Activated CD8-positive, alpha-beta memory T cell treated with anti-CD3 and anti-CD28 coated beads, Interleukin-2, amount 50 U/mL, for 48 hours (primary cell): Measurements from ENCODE around the gene SCTR.

ENCODE experiments used
- DNase-seq: peaks from one replicate; pipeline ENCODE4 v3.0.0-alpha.2; 2020

SCTR gene

DNA sequence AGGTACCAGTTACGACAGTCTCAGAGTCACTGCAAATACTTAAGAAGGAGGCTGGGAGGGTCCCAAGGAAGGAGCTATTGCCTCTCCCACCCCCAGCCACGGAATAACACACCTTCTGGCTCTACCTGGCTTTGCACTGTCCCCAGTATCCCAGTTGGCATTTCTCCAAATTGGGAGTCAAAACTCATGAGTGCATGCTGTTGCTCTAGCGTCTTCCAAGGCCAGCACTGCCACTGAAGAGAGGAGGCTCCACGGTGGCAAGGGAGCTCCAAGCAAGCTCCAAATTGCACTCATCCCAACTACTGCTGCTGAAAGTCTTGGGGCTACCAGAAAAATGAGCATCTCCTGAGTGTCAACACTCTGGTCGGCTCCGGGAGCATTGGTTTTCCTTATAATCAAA, 1.6 kb downstream of the SCTR start:
- DNase-seq, result no peak

DNA sequence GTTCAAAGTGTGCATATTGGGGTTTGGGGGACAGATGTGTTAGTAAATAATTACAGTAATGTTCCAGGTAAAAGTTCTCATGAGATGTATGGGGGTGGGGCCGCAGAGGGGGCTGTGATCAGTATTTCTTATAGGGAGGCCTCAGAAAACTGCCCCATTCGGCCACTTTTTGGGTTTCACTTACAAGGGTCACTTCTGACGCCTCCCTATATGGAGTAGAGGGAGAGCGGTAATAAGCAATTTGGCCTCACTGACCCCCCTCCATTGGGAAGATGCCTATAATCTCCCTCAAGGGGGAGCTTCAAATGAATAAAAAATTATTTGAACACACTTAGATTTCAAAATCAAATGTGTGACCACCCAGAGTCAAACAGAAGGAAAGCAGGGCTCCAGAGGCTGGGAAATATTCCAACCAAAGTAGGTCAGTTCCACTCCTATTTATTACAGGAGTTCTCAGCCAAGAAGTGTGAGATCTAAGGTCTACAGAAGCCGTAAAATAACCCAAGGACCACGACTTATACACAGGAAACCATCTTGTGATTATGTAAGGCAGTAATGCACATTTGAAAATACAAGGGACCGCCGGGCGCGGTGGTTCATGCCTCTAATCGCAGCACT, 2.7 kb downstream of the SCTR start:
- DNase-seq, result no peak

DNA sequence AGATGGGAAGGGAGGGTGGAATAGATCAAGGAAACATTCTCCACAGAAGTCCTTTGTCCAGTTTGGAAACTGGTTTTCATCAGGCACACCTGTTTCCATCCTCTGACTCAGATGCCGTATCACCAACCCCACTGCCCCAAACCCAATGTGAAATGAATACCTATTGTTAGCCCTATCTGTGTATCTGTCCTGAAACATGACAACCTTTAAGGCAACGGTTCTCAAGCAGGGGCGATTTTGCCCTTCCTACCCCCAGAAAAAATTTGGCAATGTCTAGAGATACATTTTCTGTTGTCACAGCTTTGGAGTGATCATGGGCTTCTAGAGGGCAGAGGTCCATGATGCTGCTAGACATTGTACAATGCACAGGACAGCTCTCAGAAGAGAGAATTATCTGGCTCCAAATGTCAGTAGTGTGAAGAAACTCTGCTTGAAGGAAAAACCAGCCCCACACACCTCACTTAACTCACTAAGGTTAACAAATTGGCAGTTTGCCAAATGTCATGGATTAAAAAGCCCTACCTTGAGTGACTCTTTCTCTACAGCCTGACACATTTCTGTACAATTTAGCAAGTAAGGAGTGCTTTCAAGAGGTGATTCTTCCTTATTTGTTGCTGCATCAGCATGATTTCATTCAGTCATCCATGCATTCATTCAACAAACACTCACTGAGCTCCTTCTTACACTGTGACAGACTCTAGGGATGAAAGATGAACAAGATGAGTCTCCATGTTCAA, 3.4 kb downstream of the SCTR start:
- DNase-seq, result no peak

DNA sequence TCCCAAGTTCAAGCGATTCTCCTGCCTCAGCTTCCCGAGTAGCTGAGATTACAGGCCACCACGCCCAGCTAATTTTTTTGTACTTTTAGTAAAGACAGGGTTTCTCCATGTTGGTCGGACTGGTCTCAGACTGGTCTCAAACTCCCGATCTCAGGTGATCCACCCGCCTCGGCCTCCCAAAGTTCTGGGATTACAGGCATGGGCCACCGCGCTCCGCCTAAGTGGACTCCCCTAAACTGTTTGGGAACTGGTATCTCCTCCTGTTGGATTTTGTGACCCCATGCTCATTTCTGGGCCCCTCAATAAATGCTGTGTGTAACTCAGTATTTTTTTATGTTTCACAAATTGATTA, 5.2 kb downstream of the SCTR start:
- DNase-seq, result no peak

DNA sequence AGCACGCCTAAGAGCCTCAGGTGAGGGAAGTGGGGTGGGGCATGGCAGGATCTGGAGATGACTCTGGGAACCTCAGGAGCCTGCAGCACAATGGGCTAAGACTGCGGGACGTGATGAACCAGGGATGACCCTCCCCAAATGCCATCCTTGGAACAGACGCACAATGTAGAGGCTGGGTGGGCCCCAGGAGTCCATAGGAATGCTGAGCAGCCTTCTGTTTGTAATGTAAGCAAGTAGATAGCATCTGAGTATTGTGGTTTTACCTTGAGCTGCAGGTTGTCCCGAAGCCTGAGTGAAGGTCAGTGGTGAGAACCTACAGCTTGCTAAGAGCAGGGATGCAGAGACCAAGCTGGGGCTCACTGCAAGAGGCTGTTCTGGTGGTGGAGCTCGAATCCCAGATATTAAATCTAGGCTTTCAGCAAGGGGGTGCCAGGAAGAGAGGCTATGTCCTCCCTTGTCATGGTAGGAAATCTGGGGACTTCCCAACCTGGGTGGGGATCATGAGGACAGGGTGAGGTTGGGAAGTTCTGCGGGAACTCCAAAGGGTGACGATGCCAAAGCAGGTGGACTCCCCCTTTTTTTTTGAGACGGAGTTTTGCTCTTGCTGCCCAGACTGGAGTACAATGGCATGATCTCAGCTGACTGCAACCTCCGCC, 5.8 kb downstream of the SCTR start:
- DNase-seq, result no peak

DNA sequence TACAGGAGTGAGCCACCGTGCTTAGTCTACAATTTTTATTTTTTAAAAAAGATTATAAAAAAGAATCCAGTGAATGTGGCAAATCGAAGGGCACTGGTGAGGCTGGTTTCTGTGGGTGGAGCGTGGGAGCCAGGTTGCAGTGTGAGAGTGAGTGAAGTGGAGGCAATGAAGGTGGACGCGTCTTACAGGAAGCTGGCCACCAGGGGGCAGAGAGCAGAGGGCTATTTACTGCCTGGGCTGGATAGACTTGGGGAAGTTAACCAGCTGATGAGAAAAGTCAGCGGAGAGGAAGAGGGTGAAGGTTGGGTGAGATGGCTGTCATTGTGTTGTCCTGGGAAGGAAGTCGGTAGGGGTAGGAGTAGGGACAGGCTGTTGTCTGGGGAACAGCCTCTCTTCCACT, 6.8 kb downstream of the SCTR start:
- peak; percentile 70 for DNase-seq

DNA sequence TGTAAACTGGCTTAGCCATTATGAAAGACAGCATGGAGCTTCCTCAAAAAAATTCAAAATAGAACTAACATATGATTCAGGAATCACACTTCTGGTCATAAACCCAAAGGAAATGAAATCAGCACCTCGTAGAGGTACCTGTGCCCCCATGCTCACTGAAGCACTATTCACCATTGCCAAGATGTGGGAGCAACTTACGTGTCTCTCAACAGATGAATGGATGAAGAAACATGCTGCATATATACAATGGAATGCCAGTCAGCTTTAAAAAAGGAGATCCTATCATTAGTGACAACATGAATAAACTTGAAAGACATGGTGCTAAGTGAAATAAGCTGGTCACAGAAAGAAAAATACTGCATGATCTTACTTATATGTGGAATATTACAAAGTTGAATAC, 8.2 kb downstream of the SCTR start:
- DNase-seq, result no peak

DNA sequence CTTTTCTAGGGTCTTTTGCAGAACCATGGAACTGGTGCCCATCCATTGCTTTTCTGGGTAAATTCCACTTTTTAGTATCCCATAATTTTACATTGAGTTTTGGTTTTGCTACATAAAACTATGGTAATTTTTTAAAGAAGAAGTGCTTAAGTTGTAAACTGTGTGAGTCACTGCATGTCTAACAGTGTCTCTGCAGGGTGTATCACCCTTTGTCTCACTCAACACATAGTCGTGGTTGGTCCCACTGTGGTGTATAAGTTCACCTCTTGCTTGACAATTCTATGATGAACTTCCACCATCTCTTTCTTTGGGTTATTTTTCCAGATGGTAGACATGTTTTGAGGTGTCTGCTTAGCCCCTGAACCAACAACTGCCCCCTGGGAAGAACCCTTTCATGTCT, 10.5 kb downstream of the SCTR start:
- no peak for DNase-seq

DNA sequence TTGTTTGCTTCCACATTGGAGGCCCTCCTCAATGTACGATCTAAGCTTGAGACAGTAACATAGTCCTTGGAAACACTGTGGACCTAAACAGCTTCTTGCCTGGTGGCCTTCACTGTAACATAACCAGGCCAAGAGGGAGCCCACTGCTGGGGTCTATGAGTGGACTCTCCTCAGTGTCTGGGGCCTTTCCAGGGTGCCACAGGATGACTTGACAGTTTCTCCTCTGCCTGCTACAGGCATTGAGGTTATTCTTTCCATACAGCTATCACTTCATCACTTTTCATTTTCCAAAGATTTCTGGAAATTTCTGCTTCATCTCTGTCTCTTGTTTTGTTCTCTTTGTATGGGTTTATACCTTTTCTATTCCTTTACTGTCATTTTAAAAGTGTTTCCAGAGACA, 11.3 kb downstream of the SCTR start:
- no peak for DNase-seq

DNA sequence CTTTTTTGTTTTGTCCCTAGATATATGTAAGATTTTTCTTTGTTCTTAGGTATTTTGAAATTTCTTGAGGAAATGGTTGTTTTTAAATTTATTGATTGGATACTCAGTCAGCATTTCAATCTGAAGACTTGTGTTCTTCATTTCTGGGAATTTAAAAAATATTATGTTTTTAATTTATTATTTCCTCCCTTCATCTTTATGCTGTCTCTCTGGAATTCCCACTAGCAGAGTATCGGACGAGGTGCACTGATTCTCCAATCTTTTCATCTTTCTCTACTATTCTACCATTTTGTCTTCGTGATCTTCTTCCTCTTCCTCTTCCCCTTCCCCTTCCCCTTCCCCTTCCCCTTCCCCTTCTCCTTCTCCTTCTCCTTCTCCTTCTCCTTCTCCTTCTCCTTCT, 12.3 kb downstream of the SCTR start:
- no peak for DNase-seq

DNA sequence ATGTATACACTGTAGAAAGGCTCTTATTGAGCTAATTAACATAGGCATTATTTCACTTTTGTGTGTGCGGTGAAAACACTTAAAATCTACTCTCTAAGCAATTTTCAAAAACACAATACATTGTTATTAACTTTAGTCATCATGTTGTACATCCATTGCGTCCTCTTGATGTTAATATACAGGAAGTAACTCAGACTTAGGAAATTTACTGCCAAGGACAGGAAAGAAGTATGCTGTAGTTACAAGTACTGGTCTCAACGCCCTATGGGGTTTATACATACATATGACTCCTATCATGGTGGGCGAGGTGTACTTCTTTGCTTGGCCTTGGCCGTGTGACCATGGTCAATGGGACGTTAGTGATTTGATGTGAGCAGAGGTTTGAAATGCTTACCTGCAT, 15.5 kb downstream of the SCTR start:
- DNase-seq, result no peak

DNA sequence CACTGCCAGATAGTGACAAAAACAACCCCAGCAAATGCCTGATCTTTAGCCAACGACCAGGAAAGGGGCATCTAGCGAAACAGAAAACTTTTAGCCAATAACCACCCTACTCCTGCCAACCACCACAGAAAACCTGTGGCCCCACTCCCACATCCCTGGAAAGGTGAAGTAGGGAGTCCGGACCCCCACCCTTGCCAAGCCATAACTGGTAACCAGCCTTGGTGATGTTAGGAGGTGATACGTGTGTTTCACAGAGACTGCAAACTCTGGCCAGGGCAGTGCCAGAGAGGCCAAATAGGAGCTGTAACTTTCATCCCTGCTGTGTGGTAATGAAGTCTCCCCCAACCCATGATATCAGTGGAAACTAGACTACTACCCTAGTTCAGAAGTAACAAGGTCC, 27.6 kb downstream of the SCTR start:
- DNase-seq, result no peak

DNA sequence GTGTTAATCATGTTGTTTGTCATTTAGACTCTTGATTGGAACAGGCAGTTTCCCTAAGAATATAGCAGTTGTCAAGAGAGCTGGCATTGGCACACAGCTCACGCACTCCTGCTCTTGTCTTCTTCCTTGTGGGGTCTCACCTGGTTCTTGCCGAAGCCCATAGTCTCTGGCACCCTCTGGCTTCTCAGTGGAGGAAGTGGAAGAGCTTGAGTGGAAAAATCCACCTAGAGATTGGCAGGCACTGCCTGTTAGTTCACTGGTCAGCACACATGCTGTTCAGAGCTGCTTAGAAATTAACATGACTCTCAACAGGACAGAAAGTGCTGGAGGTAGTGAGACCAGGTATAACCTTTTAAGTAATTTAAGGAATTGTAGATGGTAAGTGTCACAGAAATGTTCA, 28.3 kb downstream of the SCTR start:
- no peak for DNase-seq

DNA sequence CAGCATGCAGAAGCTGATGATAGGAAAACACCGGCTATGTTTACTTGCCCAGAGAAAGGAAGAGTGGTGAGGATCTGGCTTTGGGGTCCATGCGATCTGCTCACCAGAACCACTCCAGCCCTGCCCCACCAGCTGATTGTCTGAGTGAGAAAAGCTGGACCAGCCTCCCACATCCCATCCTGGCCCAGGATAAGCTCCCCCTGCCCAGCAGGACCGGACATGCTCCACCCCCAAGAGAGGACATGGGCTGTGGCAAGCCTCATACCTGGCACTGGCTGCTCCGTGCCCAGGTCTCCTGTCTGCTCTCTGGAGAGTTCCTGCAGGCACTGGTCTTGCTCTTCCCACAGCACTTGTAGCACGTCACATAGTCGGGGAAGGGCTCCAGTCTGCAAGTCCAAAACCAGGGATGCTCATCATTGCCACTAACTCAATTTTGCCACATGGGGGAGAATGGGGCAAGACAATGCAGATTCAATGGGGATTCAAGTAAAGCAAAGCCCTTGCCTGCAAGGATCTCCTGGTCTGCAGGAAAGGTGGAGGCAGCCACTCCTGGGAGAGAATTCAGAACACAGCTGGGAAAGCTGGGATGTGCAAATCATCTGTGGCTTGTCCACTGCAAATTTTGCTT, 30.0 kb downstream of the SCTR start:
- no peak for DNase-seq

DNA sequence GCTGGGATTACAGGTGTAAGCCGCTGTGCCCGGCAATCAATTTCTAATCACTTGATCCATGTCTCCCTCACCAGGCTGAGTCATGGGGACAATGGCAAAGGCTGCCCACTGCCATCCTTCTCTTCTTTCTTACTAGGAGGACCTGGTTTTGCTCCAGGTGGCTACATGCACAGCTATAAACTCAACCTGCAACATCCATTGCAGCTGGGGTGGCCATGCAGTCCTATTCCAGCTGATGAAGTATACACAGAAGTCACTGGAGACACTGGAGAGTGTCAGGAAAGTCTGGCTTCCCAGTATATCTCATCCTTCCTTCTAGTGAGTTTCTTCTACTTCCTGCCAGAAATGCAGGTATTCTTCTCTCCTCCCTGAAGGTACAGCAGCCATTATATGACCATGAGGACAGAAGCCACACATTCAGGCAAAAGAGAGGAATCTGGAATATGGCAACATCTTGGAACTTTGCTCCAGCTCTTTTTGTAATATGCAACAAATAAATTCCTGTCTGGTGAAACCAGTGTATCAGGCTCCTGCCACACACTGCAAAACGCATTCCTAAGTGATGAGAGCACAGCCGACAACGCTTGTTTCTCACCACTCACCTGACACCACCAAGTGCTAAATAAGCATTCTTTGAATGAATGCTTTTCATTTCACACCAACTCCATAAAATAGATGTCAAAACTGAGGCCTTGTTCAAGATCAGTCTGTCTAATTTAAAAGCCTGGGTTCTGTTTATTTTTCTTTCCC, 32.3 kb downstream of the SCTR start:
- DNase-seq, result no peak

DNA sequence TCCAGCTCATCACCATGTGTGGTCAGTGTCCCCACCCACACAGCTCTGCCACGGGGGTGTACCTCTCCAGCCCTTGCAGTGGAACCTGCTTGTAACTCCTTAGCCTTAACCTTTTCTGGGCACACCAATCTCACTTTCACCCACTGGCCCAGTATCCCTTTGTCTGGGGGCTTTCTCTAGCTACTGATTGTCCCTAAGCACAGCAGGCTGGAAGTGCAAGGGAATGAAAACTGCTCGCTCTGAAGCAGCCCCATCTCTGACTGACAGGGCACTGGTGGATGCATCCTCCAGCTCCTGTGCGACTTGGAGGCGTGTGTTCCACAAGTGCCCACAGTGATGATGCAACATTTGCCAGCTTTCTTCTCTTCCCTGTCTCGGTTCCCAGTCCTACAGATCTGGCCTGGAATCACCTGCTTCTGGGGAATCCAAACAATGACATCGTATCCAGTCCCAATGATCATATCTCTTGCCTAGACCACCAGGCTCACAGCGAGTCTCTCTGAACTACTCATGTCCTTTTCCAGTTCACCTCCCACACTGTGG, 33.6 kb downstream of the SCTR start:
- DNase-seq, result no peak

DNA sequence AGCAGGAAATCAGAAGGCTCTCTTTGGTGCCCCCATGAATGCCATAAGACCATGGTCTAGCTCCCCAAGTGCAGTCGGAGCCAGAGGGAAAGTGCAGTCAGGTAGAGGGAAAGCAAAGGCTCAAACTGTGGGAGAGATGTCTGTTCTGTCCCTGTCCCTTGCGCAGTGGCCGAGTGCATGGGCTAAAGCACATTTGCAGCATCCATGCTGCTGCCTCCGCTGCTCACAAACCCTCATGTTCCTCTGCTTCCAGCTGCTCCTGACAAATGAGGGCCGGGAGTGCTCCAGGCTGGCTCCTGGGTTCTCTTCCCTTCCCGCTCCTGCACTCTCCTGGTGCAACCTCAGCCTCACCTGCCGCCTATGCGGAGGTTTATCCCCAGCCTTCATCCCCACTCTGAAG, 34.2 kb downstream of the SCTR start:
- no peak for DNase-seq

DNA sequence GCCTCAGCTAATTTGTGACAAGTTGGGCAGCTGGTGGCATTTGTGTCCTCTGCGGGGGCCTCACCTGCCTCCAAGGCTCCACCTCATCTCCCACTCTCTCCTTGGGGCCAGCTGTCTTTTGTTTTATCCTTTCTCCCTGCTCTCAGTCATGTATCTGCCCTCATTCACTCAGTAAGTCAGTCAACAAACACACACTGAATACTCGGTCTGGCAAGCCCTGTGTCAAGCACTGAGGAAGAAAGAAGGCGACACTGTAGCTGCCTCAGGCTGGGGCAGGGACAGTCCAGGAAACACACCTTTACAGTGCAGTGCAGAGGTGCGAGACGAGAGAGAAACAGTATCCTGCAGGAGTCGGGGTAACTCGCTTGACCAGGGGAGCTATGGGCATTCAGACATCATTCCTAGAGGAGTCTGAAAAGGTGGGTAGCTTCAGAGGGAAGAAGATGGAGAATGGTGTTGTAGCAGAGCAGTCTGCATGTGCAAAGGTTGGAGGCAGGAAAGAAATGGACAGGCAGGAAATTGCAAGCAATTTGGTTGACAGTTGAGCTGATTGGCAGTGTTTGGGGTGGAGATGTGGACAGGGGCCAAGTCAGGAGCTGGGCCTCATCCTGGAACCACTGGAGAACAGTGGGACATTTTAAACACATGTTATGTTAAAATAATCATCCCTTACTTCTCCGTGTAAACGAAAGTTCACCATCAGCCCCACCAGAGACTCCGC, 34.9 kb downstream of the SCTR start:
- DNase-seq, result no peak

DNA sequence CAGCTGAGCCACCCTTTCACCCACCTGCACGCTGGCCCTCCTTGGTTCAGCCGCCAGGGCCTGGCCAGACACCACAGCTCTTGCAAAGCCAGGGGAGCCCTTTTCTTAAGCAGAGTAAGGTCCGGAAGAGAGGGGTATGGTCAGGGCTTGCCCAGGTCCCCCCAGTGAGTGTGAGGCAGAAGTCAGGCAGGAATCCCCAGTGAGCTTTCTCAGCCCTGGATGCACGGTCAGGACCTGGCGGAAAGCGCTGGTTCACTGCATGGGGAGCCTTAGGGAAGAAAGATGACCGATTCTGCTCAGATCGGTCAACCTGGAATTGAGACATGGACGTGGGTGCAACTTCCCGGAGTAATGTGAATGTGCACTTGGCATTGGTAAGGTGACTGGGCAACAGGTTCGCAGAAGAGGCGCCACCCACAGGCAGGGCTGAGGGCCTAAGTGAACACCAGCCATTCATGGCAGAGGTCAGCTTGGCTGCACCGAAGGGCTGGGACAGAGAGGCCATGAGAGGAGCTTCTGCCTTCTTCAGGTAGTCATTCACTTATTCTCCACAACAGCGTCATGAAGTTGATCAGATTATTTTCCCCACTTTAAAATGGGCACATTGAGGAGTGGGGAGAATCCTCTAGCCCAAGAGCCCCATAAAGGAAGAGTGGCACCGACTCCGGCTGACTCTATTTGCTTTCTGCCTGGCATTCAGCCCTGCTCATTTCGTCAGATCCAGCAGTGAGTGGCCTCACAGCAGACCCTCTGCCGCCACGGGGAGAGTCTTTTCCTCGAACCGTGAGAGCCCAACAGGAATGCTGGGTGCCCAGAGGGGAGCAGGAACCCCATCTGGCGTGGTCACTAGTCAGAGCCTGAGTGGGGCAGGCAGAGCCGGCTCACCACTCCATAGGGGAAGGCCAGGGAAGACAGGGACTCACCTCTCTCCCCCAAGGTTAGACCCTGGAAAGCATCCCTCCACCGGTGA, 35.8 kb downstream of the SCTR start:
- no peak for DNase-seq

DNA sequence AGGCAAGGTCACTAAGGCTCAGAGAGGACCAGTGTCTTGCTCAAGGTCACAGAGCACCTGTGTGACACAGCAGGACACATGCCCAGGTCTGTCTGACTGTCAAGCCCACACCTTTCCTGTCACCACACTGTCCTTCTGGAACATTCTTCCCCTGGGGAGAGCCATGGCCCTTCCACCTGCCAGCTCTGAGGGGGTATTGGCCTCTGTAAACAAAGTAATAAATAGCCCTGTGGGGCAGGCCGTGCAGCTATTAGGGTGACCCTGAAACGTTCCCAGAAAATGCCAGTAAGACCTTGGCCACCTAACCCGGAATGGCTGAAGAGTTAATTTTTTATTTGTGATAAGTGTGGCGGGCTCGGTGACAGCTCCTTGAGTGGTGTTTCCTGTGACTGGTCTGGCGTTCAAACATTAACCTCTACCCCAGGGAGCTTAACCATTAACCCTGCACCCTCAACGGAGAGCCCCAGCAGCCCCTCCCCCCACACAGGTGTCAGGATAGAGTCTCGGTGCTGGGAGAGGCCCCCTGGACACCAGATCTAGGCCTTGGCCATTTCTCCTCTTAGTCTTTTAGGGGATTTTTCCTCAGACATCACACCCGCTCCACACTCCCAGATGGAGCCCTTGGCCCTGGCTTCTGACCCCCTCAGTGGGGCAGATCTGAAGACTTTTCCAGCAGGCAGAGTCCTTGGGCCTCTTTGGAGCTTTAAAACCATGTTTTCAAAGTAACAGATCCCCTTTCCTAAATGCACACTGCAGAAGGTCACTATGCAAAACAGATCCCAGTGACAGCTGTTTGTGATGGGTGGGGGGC, 36.6 kb downstream of the SCTR start:
- no peak for DNase-seq
